H1 (cell line): ENCODE data around the gene NECTIN1. TPM values are rescaled to one million over a fixed set of nuclear protein-coding genes. Genes with fewer than 3 reads are reported as not detected.

Source experiments
- CTCF ChIA-PET: fragments of 300-600 bp; sonication (Branson Sonifier 250); formaldehyde crosslinking; loops from one replicate; lab custom pipeline; 2021; ENCODE audit not compliant: partially characterized antibody; lab: Charles Lee
- POLR2A ChIA-PET: fragments of 300-600 bp; sonication (Branson Sonifier 250); formaldehyde crosslinking; loops from one replicate; lab custom pipeline; 2021; ENCODE audit warnings: inconsistent platforms; ENCODE audit not compliant: partially characterized antibody; lab: Charles Lee
- DNase-seq, 2 experiments: peaks; one replicate each; pipeline versions ENCODE4 v3.0.0 to v3.0.0-alpha.2; 2010 to 2022; ENCODE audit warnings: low spot score in 2 of 2, low read depth in 1 of 2, mixed read lengths in 1 of 2
- FAIRE-seq: peaks from 2 replicates; lab custom pipeline; 2011; peaks lifted over from hg19 to GRCh38; lab: Jason Lieb, UNC
- H2AFZ ChIP-seq: 2 replicates; pipeline ENCODE4 v1.8.1; 2012; ENCODE audit warnings: low read length, inconsistent platforms
- H2AK5ac ChIP-seq: 2 replicates; pipeline ENCODE4 v1.6.1; 2013; ENCODE audit warnings: low read depth, low read length
- H2BK120ac ChIP-seq: replicated peaks from 2 replicates; pipeline ENCODE3; 2013; ENCODE audit warnings: low read depth, low read length, inconsistent platforms
- H2BK12ac ChIP-seq: 2 replicates; pipeline ENCODE4 v1.6.1; 2013; ENCODE audit warnings: low read depth, low read length
- H2BK15ac ChIP-seq: 2 replicates; pipeline ENCODE4 v1.6.1; 2013; ENCODE audit warnings: low read length
- H2BK20ac ChIP-seq: 2 replicates; pipeline ENCODE4 v1.6.1; 2013; ENCODE audit warnings: low read length
- H2BK5ac ChIP-seq: 2 replicates; pipeline ENCODE4 v1.6.1; 2013; ENCODE audit warnings: low read depth, low read length
- H3K14ac ChIP-seq: 2 replicates; pipeline ENCODE4 v1.6.1; 2013; ENCODE audit warnings: inconsistent platforms; ENCODE audit not compliant: insufficient read length
- H3K18ac ChIP-seq: 2 replicates; pipeline ENCODE4 v1.6.1; 2013; ENCODE audit warnings: low read length; ENCODE audit errors: extremely low read depth
- H3K23ac ChIP-seq: 2 replicates; pipeline ENCODE4 v1.6.1; 2013; ENCODE audit warnings: inconsistent platforms; ENCODE audit not compliant: insufficient read length
- H3K23me2 ChIP-seq: 2 replicates; pipeline ENCODE4 v1.6.1; 2013; ENCODE audit warnings: low read depth, low read length
- H3K27ac ChIP-seq: 2 replicates; pipeline ENCODE4 v1.6.1; 2011; ENCODE audit warnings: low read depth, low read length, inconsistent platforms
- H3K27me3 ChIP-seq, 4 experiments: replicated peaks in 1 of 4; 1 replicate in 1 of 4; 2 replicates in 3 of 4; pipeline versions ENCODE4 v1.6.1 to v1.8.1; 2011 to 2013; ENCODE audit warnings: low read length in 3 of 4, mild to moderate bottlenecking in 3 of 4, inconsistent platforms in 2 of 4, mixed read lengths in 2 of 4, moderate library complexity in 1 of 4; ENCODE audit not compliant: control insufficient read depth in 3 of 4, insufficient read depth in 3 of 4; ENCODE audit errors: extremely low read depth in 1 of 4
- H3K36me3 ChIP-seq, 4 experiments: 2 replicates each; pipeline versions ENCODE4 v1.6.1 to v1.8.1; 2011 to 2013; ENCODE audit warnings: mild to moderate bottlenecking in 4 of 4, low read length in 3 of 4, moderate library complexity in 2 of 4, control low read depth in 1 of 4, inconsistent platforms in 1 of 4; ENCODE audit not compliant: insufficient read depth in 4 of 4, control insufficient read depth in 2 of 4
- H3K4ac ChIP-seq: replicated peaks from 2 replicates; pipeline ENCODE3; 2013; ENCODE audit warnings: low read length, low read depth, mixed read lengths, inconsistent platforms; ENCODE audit not compliant: insufficient read length
- H3K4me1 ChIP-seq, 4 experiments: replicated peaks in 1 of 4; 1 replicate in 1 of 4; 2 replicates in 3 of 4; pipeline versions ENCODE4 v1.6.1 to v1.8.1; 2011 to 2013; ENCODE audit warnings: low read length in 3 of 4, inconsistent platforms in 2 of 4, mixed read lengths in 1 of 4; ENCODE audit not compliant: insufficient read depth in 4 of 4, control insufficient read depth in 3 of 4
- H3K4me2 ChIP-seq, 2 experiments: 2 replicates each; pipeline versions ENCODE4 v1.6.1 to v1.8.1; 2011 to 2013; ENCODE audit warnings: low read depth in 2 of 2, low read length in 2 of 2, control low read depth in 1 of 2, inconsistent platforms in 1 of 2, mild to moderate bottlenecking in 1 of 2; ENCODE audit not compliant: insufficient read depth in 1 of 2
- H3K4me3 ChIP-seq, 4 experiments: fragments of 200-600, 300-600 bp in 1 of 4; sonication (generic), shearing (Covaris generic), sonication (Bioruptor Twin) in 1 of 4; 2 replicates each; pipeline versions ENCODE4 v1.5.1 to v1.8.1; 2011 to 2016; ENCODE audit warnings: low read length in 4 of 4, low read depth in 3 of 4, control low read depth in 2 of 4, inconsistent platforms in 2 of 4, mild to moderate bottlenecking in 2 of 4, mixed read lengths in 1 of 4, moderate library complexity in 1 of 4; ENCODE audit not compliant: insufficient read depth in 2 of 4; ENCODE audit errors: extremely low read depth in 1 of 4
- H3K56ac ChIP-seq: replicated peaks from 2 replicates; pipeline ENCODE3; 2013; ENCODE audit warnings: low read depth, mild to moderate bottlenecking, mixed read lengths, low read length, inconsistent platforms; ENCODE audit not compliant: insufficient read length
- H3K79me1 ChIP-seq: 2 replicates; pipeline ENCODE4 v1.6.1; 2013; ENCODE audit warnings: low read depth, low read length, control low read depth
- H3K79me2 ChIP-seq, 2 experiments: 2 replicates each; pipeline versions ENCODE4 v1.6.1 to v1.8.1; 2012 to 2013; ENCODE audit warnings: low read length in 2 of 2, mild to moderate bottlenecking in 2 of 2, inconsistent platforms in 1 of 2; ENCODE audit not compliant: insufficient read depth in 2 of 2, control insufficient read depth in 1 of 2
- H3K9ac ChIP-seq, 4 experiments: replicated peaks in 1 of 4; 1 replicate in 1 of 4; 2 replicates in 3 of 4; pipeline versions ENCODE4 v1.6.1 to v1.8.1; 2011 to 2013; ENCODE audit warnings: low read depth in 3 of 4, low read length in 3 of 4, control low read depth in 2 of 4, mild to moderate bottlenecking in 2 of 4, moderate library complexity in 2 of 4, inconsistent platforms in 1 of 4; ENCODE audit errors: extremely low read depth in 1 of 4
- H3K9me3 ChIP-seq, 2 experiments: 2 replicates each; pipeline versions ENCODE4 v1.6.1 to v1.8.1; 2012 to 2013; ENCODE audit warnings: mild to moderate bottlenecking in 2 of 2, moderate library complexity in 2 of 2, control low read depth in 1 of 2, inconsistent platforms in 1 of 2, low read depth in 1 of 2, low read length in 1 of 2, mixed read lengths in 1 of 2; ENCODE audit not compliant: insufficient read depth in 2 of 2
- H4K20me1 ChIP-seq, 2 experiments: replicated peaks in 1 of 2; 2 replicates each; pipeline versions ENCODE3 to v1.8.1; 2011 to 2013; ENCODE audit warnings: inconsistent platforms in 2 of 2, low read length in 2 of 2, mild to moderate bottlenecking in 1 of 2; ENCODE audit not compliant: insufficient read depth in 2 of 2, control insufficient read depth in 1 of 2
- H4K5ac ChIP-seq: 2 replicates; pipeline ENCODE4 v1.6.1; 2013; ENCODE audit warnings: low read length, low read depth, mixed read lengths, inconsistent platforms; ENCODE audit not compliant: insufficient read length
- H4K8ac ChIP-seq: 2 replicates; pipeline ENCODE4 v1.8.0; 2013; ENCODE audit warnings: mild to moderate bottlenecking, moderate library complexity, low read length, inconsistent platforms; ENCODE audit not compliant: insufficient read depth; ENCODE audit errors: extremely low read depth
- H4K91ac ChIP-seq: replicated peaks from 2 replicates; pipeline ENCODE3; 2013; ENCODE audit warnings: low read length, mixed read lengths, inconsistent platforms; ENCODE audit not compliant: insufficient read length
- CREB1 ChIP-seq: IDR thresholded peaks from 2 replicates; pipeline ENCODE4 v1.6.1; 2012; ENCODE audit warnings: inconsistent platforms
- EGR1 ChIP-seq: IDR thresholded peaks from 2 replicates; pipeline ENCODE4 v1.6.1; 2011; ENCODE audit warnings: low read depth, low read length, borderline replicate concordance
- FOSL1 ChIP-seq: IDR thresholded peaks from 2 replicates; pipeline ENCODE4 v1.6.1; 2011; ENCODE audit warnings: mild to moderate bottlenecking, low read depth, low read length, moderate library complexity; ENCODE audit not compliant: insufficient read depth
- JUND ChIP-seq: IDR thresholded peaks from 2 replicates; pipeline ENCODE4 v1.6.1; 2011; ENCODE audit warnings: mild to moderate bottlenecking, improper control_type of control experiment, low read length
- POLR2A ChIP-seq, 2 experiments: IDR thresholded peaks; 1 replicate in 1 of 2; 2 replicates in 1 of 2; pipeline ENCODE4 v1.6.1; 2011; ENCODE audit warnings: low read depth in 2 of 2, low read length in 2 of 2, mild to moderate bottlenecking in 2 of 2; ENCODE audit errors: control extremely low read depth in 1 of 2
- SIX5 ChIP-seq: IDR thresholded peaks from 2 replicates; pipeline ENCODE4 v1.6.1; 2011; ENCODE audit warnings: mild to moderate bottlenecking, low read depth, low read length
- YY1 ChIP-seq: IDR thresholded peaks from 2 replicates; pipeline ENCODE4 v1.6.1; 2011; ENCODE audit warnings: low read depth, mild to moderate bottlenecking, low read length
- WGBS, 2 experiments: shearing (Covaris generic) in 1 of 2; methylation state at CpG; one replicate each; pipeline versions ENCODE4 v1.1.6 to v1.1.7; 2013 to 2015; ENCODE audit warnings: low lambda C conversion rate in 2 of 2, mixed read lengths in 2 of 2, inconsistent platforms in 1 of 2, low coverage in 1 of 2, missing lambda C conversion rate in 1 of 2; ENCODE audit not compliant: insufficient replicate concordance in 2 of 2, insufficient coverage in 1 of 2, insufficient read length in 1 of 2; ENCODE audit errors: extremely low coverage in 1 of 2, missing lambda C conversion rate in 1 of 2; 5-methylcytosine and 5-hydroxymethylcytosine counted together
- polyA plus RNA-seq, 7 experiments: library from polyadenylated mRNA; depleted of rRNA in 3 of 7; stranded (reverse) in 5 of 7; unstranded in 2 of 7; fragments of >200 nt in 5 of 7; fragments of 200-250 nt in 2 of 7; gene quantifications; 1 replicate in 5 of 7; 2 replicates in 1 of 7; 4 replicates in 1 of 7; pipeline versions ENCODE4 v1.2.1 to v1.2.3, GENCODE V29; 2011 to 2013; ENCODE audit warnings: missing spikeins in 2 of 7, mixed read lengths in 2 of 7
- total RNA-seq: library from RNA; stranded (reverse); fragmentation: NEBNext Ultra II Directional; extraction: Animal tissue kit (Norgen Biotek cat#: 25700); gene quantifications from 2 replicates; pipeline ENCODE4 v1.2.1, GENCODE V29; 2021
- TF ChIP-seq, protein P1 (sequence below): IDR thresholded peaks from 2 replicates; pipeline ENCODE4 v1.6.1; 2011; ENCODE audit warnings: low read length, improper control_type of control experiment

Gene NECTIN1
- total and polyA plus RNA-seq, 2 of the 8 experiments (the other 6 are each of a cell fraction or from before 2014, with no cell fraction given), result 43.2 to 97.7 TPM

DNA sequence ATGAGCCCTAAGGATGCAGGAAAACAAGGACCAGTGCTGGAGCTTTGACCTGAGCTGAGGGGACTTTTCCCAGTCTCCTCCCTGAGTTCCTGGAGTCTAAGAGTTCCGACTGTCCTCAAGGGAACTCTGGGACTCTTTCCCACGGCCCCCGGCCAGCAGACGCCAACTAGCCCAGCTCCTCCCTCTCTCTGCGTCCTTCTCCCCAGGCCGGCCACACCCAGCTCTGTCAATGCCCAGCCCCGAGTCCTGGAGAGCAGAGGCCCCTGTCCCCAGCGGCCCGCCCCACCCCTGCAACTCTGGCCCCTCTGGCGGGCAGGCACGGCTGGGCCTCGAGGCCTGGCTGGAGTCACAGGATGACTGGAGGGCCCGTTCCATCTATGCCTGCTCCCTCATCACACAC lies 29.8 kb downstream of the NECTIN1 start:
- Histone ChIP-seq H3K4me1 (peaks cover 4 to 32% (median 23%) of the 10 kb centered on the region in 4 experiments), H2AK5ac (no peak overlapping the region), H4K91ac (no peak overlapping the region), H3K4me3 (no peak overlapping the region), H3K27me3 (no peaks in the 10 kb centered on the region), H3K4me2 (no peak overlapping the region), H2BK20ac (no peak overlapping the region), H3K4ac (no peak overlapping the region), H3K14ac (no peak overlapping the region), H2AFZ (no peak overlapping the region), H3K27ac (no peak overlapping the region), H3K9me3 (no peaks in the 10 kb centered on the region), H3K79me1 (peaks cover 34% of the 10 kb centered on the region), H4K5ac (no peak overlapping the region), H3K79me2 (peaks cover 0 to 86% of the 10 kb centered on the region in 2 experiments; a peak in 3 of 4 replicates), H2BK15ac (no peak overlapping the region), H3K36me3 (no peaks in the 10 kb centered on the region; a peak in 1 of 8 replicates), H3K23ac (no peak overlapping the region), H2BK120ac (no peak overlapping the region), H3K9ac (no peak overlapping the region), H2BK12ac (no peak overlapping the region), H2BK5ac (no peak overlapping the region), H4K8ac (no peak overlapping the region), H4K20me1 (peaks cover 48 to 55% of the 10 kb centered on the region in 2 experiments), H3K56ac (no peak overlapping the region), H3K18ac (no peak overlapping the region), H3K23me2 (no peaks in the 10 kb centered on the region)
- no peak for FAIRE-seq
- no peak for TF ChIP-seq FOSL1
- no peak for TF ChIP-seq POLR2A (IDR thresholded peaks at IDR 0.05; ENCODE audit: control extremely low read depth in 1 of 2, low read depth in 2 of 2, low read length in 2 of 2)
- TF ChIP-seq SIX5, result no peak
- no peak for TF ChIP-seq EGR1
- TF ChIP-seq, protein P1, sequence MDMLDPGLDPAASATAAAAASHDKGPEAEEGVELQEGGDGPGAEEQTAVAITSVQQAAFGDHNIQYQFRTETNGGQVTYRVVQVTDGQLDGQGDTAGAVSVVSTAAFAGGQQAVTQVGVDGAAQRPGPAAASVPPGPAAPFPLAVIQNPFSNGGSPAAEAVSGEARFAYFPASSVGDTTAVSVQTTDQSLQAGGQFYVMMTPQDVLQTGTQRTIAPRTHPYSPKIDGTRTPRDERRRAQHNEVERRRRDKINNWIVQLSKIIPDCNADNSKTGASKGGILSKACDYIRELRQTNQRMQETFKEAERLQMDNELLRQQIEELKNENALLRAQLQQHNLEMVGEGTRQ, result no peak
- TF ChIP-seq YY1, result no peak
- no peak for TF ChIP-seq CREB1
- TF ChIP-seq JUND, result no peak
- CTCF ChIA-PET, result interaction anchor here (0.5 to 14.0 kb wide), 13 partner anchors 8 to 394 kb away, joined by 3 to 171 read pairs (median 4); no protein-coding TSS in a partner anchor
- POLR2A ChIA-PET, result no interaction called here
- 76% methylated on average over 6 of the region's 13 CpGs; no CpG with 5 or more reads in 1 of the 2 experiments for WGBS, 2 experiments
- no peak for DNase-seq
